OCI-LY1 (cell line): Measurements from ENCODE around the gene HAGH.

Source experiments
- EZH2 ChIP-seq: fragments of 200-600 bp; sonication (generic), shearing (Covaris generic); IDR thresholded peaks from 2 replicates; pipeline ENCODE4 v1.8.0; 2017; ENCODE audit warnings: borderline replicate concordance, mixed run types, mild to moderate bottlenecking, antibody characterized with exemption, low read length, moderate library complexity, mixed read lengths
- TF ChIP-seq, protein P1 (sequence below): fragments of 200-600 bp; sonication (generic), shearing (Covaris generic); IDR thresholded peaks from 2 replicates; pipeline ENCODE4 v1.5.1; 2017; ENCODE audit warnings: mild to moderate bottlenecking, antibody characterized with exemption, low read length, moderate library complexity, mixed read lengths

DNA sequence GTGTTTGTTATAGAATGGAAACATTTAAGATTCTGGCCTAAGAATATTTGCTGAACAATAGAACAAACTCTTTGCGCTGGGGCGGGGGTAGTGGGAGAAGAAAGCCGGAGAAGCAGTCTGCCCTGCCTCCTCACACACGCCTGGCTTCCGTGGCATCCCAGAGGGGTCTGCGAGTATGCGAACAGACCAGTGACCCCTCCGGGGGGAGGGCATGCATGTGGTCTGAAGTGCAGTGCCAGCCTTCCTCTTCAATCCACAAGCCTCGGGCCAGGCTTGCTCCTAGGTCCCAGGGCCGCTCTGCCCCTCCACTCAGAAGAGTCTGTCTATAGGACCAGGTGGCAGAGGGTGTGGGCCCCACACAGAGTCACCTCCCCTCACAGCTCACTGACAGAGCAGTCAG is 19.0 kb downstream of the HAGH start:
- TF ChIP-seq, protein P1, sequence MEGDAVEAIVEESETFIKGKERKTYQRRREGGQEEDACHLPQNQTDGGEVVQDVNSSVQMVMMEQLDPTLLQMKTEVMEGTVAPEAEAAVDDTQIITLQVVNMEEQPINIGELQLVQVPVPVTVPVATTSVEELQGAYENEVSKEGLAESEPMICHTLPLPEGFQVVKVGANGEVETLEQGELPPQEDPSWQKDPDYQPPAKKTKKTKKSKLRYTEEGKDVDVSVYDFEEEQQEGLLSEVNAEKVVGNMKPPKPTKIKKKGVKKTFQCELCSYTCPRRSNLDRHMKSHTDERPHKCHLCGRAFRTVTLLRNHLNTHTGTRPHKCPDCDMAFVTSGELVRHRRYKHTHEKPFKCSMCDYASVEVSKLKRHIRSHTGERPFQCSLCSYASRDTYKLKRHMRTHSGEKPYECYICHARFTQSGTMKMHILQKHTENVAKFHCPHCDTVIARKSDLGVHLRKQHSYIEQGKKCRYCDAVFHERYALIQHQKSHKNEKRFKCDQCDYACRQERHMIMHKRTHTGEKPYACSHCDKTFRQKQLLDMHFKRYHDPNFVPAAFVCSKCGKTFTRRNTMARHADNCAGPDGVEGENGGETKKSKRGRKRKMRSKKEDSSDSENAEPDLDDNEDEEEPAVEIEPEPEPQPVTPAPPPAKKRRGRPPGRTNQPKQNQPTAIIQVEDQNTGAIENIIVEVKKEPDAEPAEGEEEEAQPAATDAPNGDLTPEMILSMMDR, result no peak
- TF ChIP-seq EZH2, result no peak
